ENCODE measurements around the gene MAPK9.
"Not testable (repeated sequence)": the region's sequence is repeated elsewhere in the genome, so short reads cannot be mapped to it uniquely, and the experiment has no call there.

Gene MAPK9

GRCh38 chr5:180326989-180327565 lies 35.2 kb upstream of the MAPK9 start:
- DNase-seq (ENCODE audit: low read depth, low spot score) = no peak

- DNase-seq (ENCODE audit: low read depth, low spot score) = no peak
Observed at GRCh38 chr5:180324601-180324950, 32.7 kb upstream of the MAPK9 start.

- DNase-seq (ENCODE audit: low read depth, low spot score) = no peak
Observed at GRCh38 chr5:180323941-180324600, 32.2 kb upstream of the MAPK9 start.

GRCh38 chr5:180323160-180323559 lies 31.3 kb upstream of the MAPK9 start:
- DNase-seq (ENCODE audit: low read depth, low spot score) = no peak

- no peak for DNase-seq (ENCODE audit: low read depth, low spot score)
Observed at GRCh38 chr5:180318456-180319089, 26.7 kb upstream of the MAPK9 start.

GRCh38 chr5:180316586-180316985 lies 24.7 kb upstream of the MAPK9 start:
- DNase-seq (ENCODE audit: low read depth, low spot score) = no peak

- DNase-seq (ENCODE audit: low read depth, low spot score) = no peak
Observed at GRCh38 chr5:180315762-180316212, 23.9 kb upstream of the MAPK9 start.

- DNase-seq (ENCODE audit: low read depth, low spot score) = no peak
Observed at GRCh38 chr5:180313677-180314505, 22.0 kb upstream of the MAPK9 start.

- no peak for DNase-seq (ENCODE audit: low read depth, low spot score)
Observed at GRCh38 chr5:180311216-180311615, 19.3 kb upstream of the MAPK9 start.

- no peak for DNase-seq (ENCODE audit: low read depth, low spot score)
Observed at GRCh38 chr5:180306796-180307195, 14.9 kb upstream of the MAPK9 start.

- DNase-seq (ENCODE audit: low read depth, low spot score) = no peak
Observed at GRCh38 chr5:180305481-180305880, 13.6 kb upstream of the MAPK9 start.

- no peak for DNase-seq (ENCODE audit: low read depth, low spot score)
Observed at GRCh38 chr5:180304431-180305375, 12.8 kb upstream of the MAPK9 start.

GRCh38 chr5:180304016-180304292 lies 12.1 kb upstream of the MAPK9 start:
- no peak for DNase-seq (ENCODE audit: low read depth, low spot score)

GRCh38 chr5:180303226-180304015 lies 11.5 kb upstream of the MAPK9 start:
- DNase-seq (ENCODE audit: low read depth, low spot score) = no peak

GRCh38 chr5:180302256-180302655 lies 10.4 kb upstream of the MAPK9 start:
- DNase-seq (ENCODE audit: low read depth, low spot score) = no peak

- no peak for DNase-seq (ENCODE audit: low read depth, low spot score)
Observed at GRCh38 chr5:180301253-180301652, 9.4 kb upstream of the MAPK9 start.

- no peak for DNase-seq (ENCODE audit: low read depth, low spot score)
Observed at GRCh38 chr5:180299526-180299925, 7.6 kb upstream of the MAPK9 start.

- DNase-seq (ENCODE audit: low read depth, low spot score) = not testable (repeated sequence)
Observed at GRCh38 chr5:180299014-180299413, 7.1 kb upstream of the MAPK9 start.

- no peak for DNase-seq (ENCODE audit: low read depth, low spot score)
Observed at GRCh38 chr5:180297587-180298282, 5.9 kb upstream of the MAPK9 start.

GRCh38 chr5:180296771-180297170 lies 4.9 kb upstream of the MAPK9 start:
- no peak for DNase-seq (ENCODE audit: low read depth, low spot score)
